Fibroblast of lung (primary cell): ENCODE measurements around the gene BCAS2. TPM values are rescaled to one million over a fixed set of nuclear protein-coding genes. Genes with fewer than 3 reads are reported as not detected.
"Not testable (repeated sequence)": the region's sequence is repeated elsewhere in the genome, so short reads cannot be mapped to it uniquely, and the experiment has no call there.

ENCODE experiments used
- DNase-seq, 2 donors: peaks; one replicate each; pipeline versions ENCODE4 v3.0.0 to v3.0.0-alpha.2; 2010; ENCODE audit warnings: low read depth in 2 of 2
- H2AFZ ChIP-seq: 2 replicates; pipeline ENCODE4 v1.5.1; 2012; ENCODE audit warnings: low read length, control low read depth, inconsistent platforms
- H3K27ac ChIP-seq: 2 replicates; pipeline ENCODE4 v1.5.1; 2011; ENCODE audit warnings: low read length, control low read depth; ENCODE audit not compliant: insufficient read depth
- H3K27me3 ChIP-seq: 2 replicates; pipeline ENCODE4 v1.5.1; 2011; ENCODE audit warnings: mild to moderate bottlenecking, low read length; ENCODE audit not compliant: control insufficient read depth, insufficient read depth
- H3K36me3 ChIP-seq: 2 replicates; pipeline ENCODE4 v1.5.1; 2011; ENCODE audit warnings: low read length; ENCODE audit not compliant: control insufficient read depth, insufficient read depth
- H3K4me1 ChIP-seq: 2 replicates; pipeline ENCODE4 v1.5.1; 2011; ENCODE audit warnings: low read length; ENCODE audit not compliant: control insufficient read depth, insufficient read depth; ENCODE audit errors: extremely low read depth
- H3K4me2 ChIP-seq: 2 replicates; pipeline ENCODE4 v1.5.1; 2011; ENCODE audit warnings: low read length, control low read depth; ENCODE audit not compliant: insufficient read depth; ENCODE audit errors: extremely low read depth
- H3K4me3 ChIP-seq, 4 experiments: fragments of 200-600 bp in 1 of 4; sonication (generic) in 1 of 4; replicated peaks in 1 of 4; 2 replicates each; pipeline ENCODE4 v1.5.1; 2011 to 2016; ENCODE audit warnings: low read length in 4 of 4, low read depth in 3 of 4, mild to moderate bottlenecking in 3 of 4, control low read depth in 2 of 4, inconsistent platforms in 1 of 4, mixed read lengths in 1 of 4; ENCODE audit not compliant: insufficient read depth in 1 of 4; ENCODE audit errors: control extremely low read depth in 1 of 4
- H3K79me2 ChIP-seq: 2 replicates; pipeline ENCODE4 v1.5.1; 2012; ENCODE audit warnings: mild to moderate bottlenecking, low read length, inconsistent platforms; ENCODE audit not compliant: control insufficient read depth, insufficient read depth
- H3K9ac ChIP-seq: 2 replicates; pipeline ENCODE4 v1.5.1; 2011; ENCODE audit warnings: mild to moderate bottlenecking, low read length, control low read depth; ENCODE audit not compliant: insufficient read depth
- H3K9me3 ChIP-seq: 2 replicates; pipeline ENCODE4 v1.5.1; 2012; ENCODE audit warnings: low read depth, low read length; ENCODE audit not compliant: control insufficient read depth, insufficient read depth
- H4K20me1 ChIP-seq: 2 replicates; pipeline ENCODE4 v1.5.1; 2011; ENCODE audit warnings: low read length; ENCODE audit not compliant: control insufficient read depth, insufficient read depth; ENCODE audit errors: extremely low read depth
- EZH2 ChIP-seq: IDR thresholded peaks from 2 replicates; pipeline ENCODE4 v1.5.1; 2012; ENCODE audit warnings: low read length, control low read depth, mild to moderate bottlenecking; ENCODE audit errors: missing control alignments
- polyA plus RNA-seq, 2 donors: library from polyadenylated mRNA; depleted of rRNA in 1 of 2; stranded (reverse) in 1 of 2; unstranded in 1 of 2; fragments of >200 nt; gene quantifications; 2 replicates each; pipeline ENCODE4 v1.2.1, GENCODE V29; 2011 to 2012; ENCODE audit warnings: missing spikeins in 1 of 2
- total RNA-seq: library from RNA; depleted of rRNA; stranded (reverse); fragments of >200 nt; gene quantifications from 2 replicates; pipeline ENCODE4 v1.2.1, GENCODE V29; 2014
- TF ChIP-seq, protein P1 (sequence below), 2 donors: IDR thresholded peaks in 1 of 2; conservative IDR thresholded peaks in 1 of 2; 1 replicate in 1 of 2; 2 replicates in 1 of 2; pipeline ENCODE4 v1.5.1; 2011 to 2012; ENCODE audit warnings: low read length in 2 of 2, control low read depth in 1 of 2, inconsistent platforms in 1 of 2, low read depth in 1 of 2, mild to moderate bottlenecking in 1 of 2

The BCAS2 gene
- total and polyA plus RNA-seq, 2 donors (not counting 1 experiment from before 2014, with no cell fraction given), result 41.3 to 45.4 TPM

- Histone ChIP-seq H3K27me3 (no peaks in the 10 kb centered on the region), H3K79me2 (no peaks in the 10 kb centered on the region), H3K9ac (no peak overlapping the region), H4K20me1 (no peaks in the 10 kb centered on the region), H3K4me1 (no peaks in the 10 kb centered on the region), H3K27ac (no peak overlapping the region), H3K36me3 (peaks cover 3% of the 10 kb centered on the region), H3K9me3 (no peaks in the 10 kb centered on the region), H3K4me2 (no peak overlapping the region), H2AFZ (no peak overlapping the region), H3K4me3 (no peak overlapping the region)
- DNase-seq, result no peak
- TF ChIP-seq, protein P1, sequence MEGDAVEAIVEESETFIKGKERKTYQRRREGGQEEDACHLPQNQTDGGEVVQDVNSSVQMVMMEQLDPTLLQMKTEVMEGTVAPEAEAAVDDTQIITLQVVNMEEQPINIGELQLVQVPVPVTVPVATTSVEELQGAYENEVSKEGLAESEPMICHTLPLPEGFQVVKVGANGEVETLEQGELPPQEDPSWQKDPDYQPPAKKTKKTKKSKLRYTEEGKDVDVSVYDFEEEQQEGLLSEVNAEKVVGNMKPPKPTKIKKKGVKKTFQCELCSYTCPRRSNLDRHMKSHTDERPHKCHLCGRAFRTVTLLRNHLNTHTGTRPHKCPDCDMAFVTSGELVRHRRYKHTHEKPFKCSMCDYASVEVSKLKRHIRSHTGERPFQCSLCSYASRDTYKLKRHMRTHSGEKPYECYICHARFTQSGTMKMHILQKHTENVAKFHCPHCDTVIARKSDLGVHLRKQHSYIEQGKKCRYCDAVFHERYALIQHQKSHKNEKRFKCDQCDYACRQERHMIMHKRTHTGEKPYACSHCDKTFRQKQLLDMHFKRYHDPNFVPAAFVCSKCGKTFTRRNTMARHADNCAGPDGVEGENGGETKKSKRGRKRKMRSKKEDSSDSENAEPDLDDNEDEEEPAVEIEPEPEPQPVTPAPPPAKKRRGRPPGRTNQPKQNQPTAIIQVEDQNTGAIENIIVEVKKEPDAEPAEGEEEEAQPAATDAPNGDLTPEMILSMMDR (conservative IDR thresholded peaks at IDR 0.05 in 1 of 2, IDR thresholded peaks at IDR 0.05 in 1 of 2; ENCODE audit: low read depth in 1 of 2, low read length in 2 of 2), result no peak
- no peak for TF ChIP-seq EZH2
Measured at GRCh38 chr1:114564141-114564540, 17.3 kb downstream of the BCAS2 start.

- H4K20me1 ChIP-seq, DNase-seq, H3K4me1 ChIP-seq, H2AFZ ChIP-seq, H3K4me3 ChIP-seq, H3K4me2 ChIP-seq, H3K36me3 ChIP-seq, H3K9ac ChIP-seq, H3K9me3 ChIP-seq, H3K79me2 ChIP-seq, H3K27ac ChIP-seq, H3K27me3 ChIP-seq: not testable (repeated sequence)
Measured at GRCh38 chr1:114562978-114563510, 18.4 kb downstream of the BCAS2 start.

DNA sequence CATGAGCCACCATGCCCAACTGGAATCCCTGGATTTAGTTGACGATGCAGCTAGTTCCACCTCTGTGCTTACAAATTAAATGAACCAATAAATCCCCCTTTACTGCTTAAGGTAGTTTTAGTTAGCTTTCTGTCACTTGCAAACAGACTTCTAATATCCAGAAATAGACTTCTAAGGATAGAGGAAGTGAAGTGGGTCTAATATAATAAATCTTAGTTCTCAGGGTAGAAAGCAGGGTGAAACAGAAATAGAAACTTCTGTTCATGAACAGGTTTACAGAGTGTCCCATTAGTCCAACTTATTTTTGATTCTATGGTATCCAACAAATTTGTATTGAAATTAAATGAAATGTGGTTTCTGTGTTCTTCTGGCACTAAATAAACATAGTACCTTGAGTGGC is 20.1 kb downstream of the BCAS2 start:
- Histone ChIP-seq H3K79me2 (no peaks in the 10 kb centered on the region), H3K36me3 (no peaks in the 10 kb centered on the region), H3K9me3 (no peaks in the 10 kb centered on the region), H3K4me3 (no peak overlapping the region), H3K27ac (no peak overlapping the region), H3K4me1 (no peaks in the 10 kb centered on the region), H3K4me2 (no peak overlapping the region), H2AFZ (no peak overlapping the region), H3K9ac (no peak overlapping the region), H4K20me1 (no peaks in the 10 kb centered on the region), H3K27me3 (no peaks in the 10 kb centered on the region)
- no peak for DNase-seq
- TF ChIP-seq EZH2, result no peak
- TF ChIP-seq, protein P1 (conservative IDR thresholded peaks at IDR 0.05 in 1 of 2, IDR thresholded peaks at IDR 0.05 in 1 of 2; ENCODE audit: low read depth in 1 of 2, low read length in 2 of 2), result no peak
